KOPT-K1 (cell line): ENCODE results near the gene HTR1A.

Experiments
- H3K27ac ChIP-seq: fragments of 200-600 bp; sonication (generic); 2 replicates; pipeline ENCODE4 v1.5.1; 2016; ENCODE audit warnings: antibody characterized with exemption, mild to moderate bottlenecking, low read depth, low read length; ENCODE audit not compliant: poor library complexity, severe bottlenecking
- H3K36me3 ChIP-seq: fragments of 200-600 bp; sonication (generic); 2 replicates; pipeline ENCODE4 v1.5.1; 2017; ENCODE audit warnings: antibody characterized with exemption, mild to moderate bottlenecking, low read length, moderate library complexity; ENCODE audit not compliant: insufficient read depth
- H3K9me3 ChIP-seq: fragments of 200-600 bp; sonication (generic); 2 replicates; pipeline ENCODE4 v1.5.1; 2017; ENCODE audit warnings: antibody characterized with exemption, low read length, mild to moderate bottlenecking; ENCODE audit not compliant: insufficient read depth, poor library complexity, severe bottlenecking

HTR1A gene

DNA sequence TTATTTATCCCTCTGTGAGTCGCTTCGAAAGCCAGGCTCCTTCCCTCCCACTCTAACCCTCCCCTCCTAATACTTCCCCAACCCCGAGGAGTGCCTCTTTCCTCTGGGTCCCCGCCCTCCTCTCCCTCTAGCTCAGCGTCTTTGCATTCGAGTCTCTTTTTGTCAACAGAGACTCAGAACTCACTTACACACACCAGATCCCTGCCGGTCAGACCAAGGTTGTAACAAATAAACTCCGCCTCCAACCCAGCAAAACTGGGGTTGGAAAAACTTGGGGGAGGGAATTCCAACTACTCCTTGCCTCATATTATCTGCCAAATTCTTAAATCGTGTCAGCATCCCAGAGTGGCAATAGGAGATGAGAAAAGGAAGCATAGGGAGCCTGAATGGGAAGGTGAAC is at the start of gene HTR1A:
Gene HTR1A (minus strand): TSS at position 167 of the 400 bp plus-strand sequence. CDS start 726 bp downstream, outside the sequence.
- Histone ChIP-seq H3K9me3 (no peaks in the 10 kb centered on the region), H3K36me3 (no peaks in the 10 kb centered on the region), H3K27ac (no peak within 1 kb of the TSS)

- no peak overlapping the region for H3K27ac ChIP-seq
- H3K36me3 ChIP-seq: no peaks in the 10 kb centered on the region
- no peaks in the 10 kb centered on the region for H3K9me3 ChIP-seq
These were observed 41.7 kb upstream of the HTR1A start for GRCh38 chr5:64003966-64004365.

- Histone ChIP-seq H3K36me3 (no peaks in the 10 kb centered on the region), H3K27ac (no peak overlapping the region), H3K9me3 (no peaks in the 10 kb centered on the region)
These were observed 37.9 kb upstream of the HTR1A start for GRCh38 chr5:64000096-64000495.

- Histone ChIP-seq H3K36me3 (no peaks in the 10 kb centered on the region), H3K9me3 (no peaks in the 10 kb centered on the region), H3K27ac (no peak overlapping the region)
These were observed 24.8 kb upstream of the HTR1A start for GRCh38 chr5:63987053-63987452.

DNA sequence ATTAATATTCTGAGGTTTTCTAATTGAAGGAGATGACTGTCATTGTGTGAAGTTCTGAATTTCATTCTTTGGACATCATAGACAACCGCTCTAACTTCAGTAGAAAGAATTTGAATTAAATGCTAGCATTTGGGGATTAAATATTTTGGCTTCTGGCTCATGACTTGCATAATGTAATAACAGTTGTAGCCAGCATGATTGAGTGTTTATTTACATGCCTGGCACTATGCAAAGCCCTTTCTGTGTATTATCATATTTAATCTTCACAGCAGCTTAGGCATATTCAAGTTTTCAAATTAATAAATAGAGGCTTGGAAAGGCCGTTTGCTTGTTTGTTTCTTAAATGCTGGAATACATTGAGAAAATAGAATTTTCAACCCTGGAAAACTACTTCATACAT is 19.6 kb upstream of the HTR1A start:
- no peak overlapping the region for H3K27ac ChIP-seq
- no peaks in the 10 kb centered on the region for H3K36me3 ChIP-seq
- H3K9me3 ChIP-seq: no peaks in the 10 kb centered on the region

DNA sequence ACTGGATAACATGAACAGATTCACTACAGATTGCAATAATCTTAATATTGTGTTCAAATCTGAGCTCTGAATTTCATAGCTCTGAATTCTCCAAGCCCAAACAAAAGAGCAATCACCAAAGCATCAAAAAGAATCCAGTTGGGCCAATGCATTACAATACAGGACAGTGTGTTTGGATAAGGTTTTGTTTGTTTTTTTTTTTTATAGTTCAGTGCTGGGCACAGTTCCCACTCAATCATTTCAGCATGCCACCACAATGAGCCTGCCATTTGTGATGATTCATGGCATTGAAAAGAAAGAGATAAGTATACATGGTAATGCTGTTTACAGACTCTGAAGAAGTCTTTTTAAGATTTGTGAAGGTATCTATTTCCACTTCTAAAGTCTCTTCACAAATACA is 1.7 kb upstream of the HTR1A start:
- Histone ChIP-seq H3K9me3 (no peaks in the 10 kb centered on the region), H3K27ac (no peak overlapping the region), H3K36me3 (no peaks in the 10 kb centered on the region)

- Histone ChIP-seq H3K27ac (no peak overlapping the region), H3K9me3 (no peaks in the 10 kb centered on the region), H3K36me3 (no peaks in the 10 kb centered on the region)
These were observed 963 bp upstream of the HTR1A start for GRCh38 chr5:63963080-63963735.

- H3K36me3 ChIP-seq: no peaks in the 10 kb centered on the region
- H3K27ac ChIP-seq: no peak overlapping the region
- H3K9me3 ChIP-seq: no peaks in the 10 kb centered on the region
These were observed 565 bp downstream of the HTR1A start for GRCh38 chr5:63961598-63962161.

DNA sequence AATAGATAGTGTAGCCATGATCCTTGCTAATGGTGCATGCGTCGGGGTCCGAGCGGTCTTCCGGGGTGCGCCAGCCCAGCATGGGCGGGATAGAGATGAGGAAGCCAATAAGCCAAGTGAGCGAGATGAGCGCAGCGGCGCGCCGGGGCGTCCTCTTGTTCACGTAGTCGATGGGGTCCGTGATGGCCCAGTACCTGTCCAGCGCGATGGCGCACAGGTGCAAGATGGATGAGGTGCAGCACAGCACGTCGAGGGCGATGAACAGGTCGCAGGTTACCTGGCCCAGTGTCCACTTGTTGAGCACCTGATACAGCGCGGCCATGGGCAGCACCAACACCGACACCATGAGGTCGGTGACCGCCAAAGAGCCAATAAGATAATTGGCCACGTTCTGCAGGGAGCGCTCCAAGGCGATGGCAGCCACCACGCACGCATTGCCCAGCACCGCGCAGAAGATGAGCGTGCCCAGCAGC is 1.1 kb downstream of the HTR1A start:
- Histone ChIP-seq H3K9me3 (no peaks in the 10 kb centered on the region), H3K27ac (no peak overlapping the region), H3K36me3 (no peaks in the 10 kb centered on the region)

GRCh38 chr5:63960646-63961045 is 1.6 kb downstream of the HTR1A start:
- Histone ChIP-seq H3K36me3 (no peaks in the 10 kb centered on the region), H3K9me3 (no peaks in the 10 kb centered on the region), H3K27ac (no peak overlapping the region)

DNA sequence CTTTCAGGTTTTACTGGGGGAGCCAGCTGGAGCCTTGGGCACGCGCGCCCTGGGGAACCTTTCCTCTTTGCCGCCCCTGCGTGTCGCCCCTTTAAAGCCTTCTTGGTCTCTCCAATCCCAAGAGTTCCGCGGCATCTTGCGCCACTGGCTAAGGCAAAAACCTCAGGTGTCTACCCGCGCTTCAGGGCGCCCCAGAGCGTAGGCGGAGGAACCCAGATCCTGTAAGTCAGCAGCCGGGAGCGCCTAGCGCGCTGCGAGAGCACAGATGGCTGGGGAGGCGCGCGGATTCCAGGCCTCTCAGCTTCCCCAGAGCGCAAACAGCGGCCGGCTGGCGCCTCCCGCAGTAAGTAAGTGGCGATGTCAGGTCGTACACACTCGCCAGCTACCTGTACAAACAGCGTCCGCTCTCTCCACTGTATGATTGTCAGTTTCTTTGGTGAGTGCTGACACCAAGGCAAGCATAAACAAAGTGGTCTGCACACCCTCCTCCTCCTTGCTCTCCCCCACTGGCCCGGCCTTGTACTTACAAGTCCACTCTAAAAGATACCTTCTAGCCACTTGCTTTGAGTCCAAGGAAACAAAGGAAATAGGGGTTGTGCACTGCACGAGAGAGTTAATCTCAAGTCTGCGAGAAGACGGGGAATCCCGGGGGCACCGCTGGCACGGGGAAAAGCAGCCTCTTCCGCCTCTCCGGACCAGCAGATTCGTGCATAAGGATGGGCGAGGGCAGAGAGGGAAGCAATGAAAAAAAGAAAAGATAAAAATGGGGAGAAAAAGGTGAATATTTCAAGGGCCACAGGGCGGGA is 2.9 kb downstream of the HTR1A start:
- Histone ChIP-seq H3K36me3 (no peaks in the 10 kb centered on the region), H3K9me3 (no peaks in the 10 kb centered on the region), H3K27ac (no peak overlapping the region)

DNA sequence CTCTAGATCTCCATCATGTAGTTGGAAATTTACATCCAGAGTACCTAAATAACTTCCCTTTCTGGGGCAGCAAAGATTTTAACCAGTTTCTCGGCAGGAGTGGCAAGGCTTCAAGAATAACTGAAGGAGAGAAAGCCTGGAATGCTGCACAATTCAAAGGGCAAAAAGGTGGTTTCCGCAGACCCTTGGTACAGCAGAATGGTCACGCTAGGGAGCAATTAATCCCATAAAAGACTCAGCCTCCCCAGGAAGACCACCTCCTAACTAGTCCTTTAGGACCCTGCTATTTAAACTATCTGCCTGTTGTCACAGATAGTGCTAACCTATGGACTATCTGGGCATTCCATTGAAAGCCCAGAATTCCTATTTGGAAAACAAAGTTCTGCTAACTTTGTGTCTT is 3.6 kb downstream of the HTR1A start:
- Histone ChIP-seq H3K27ac (no peak overlapping the region), H3K9me3 (no peaks in the 10 kb centered on the region), H3K36me3 (no peaks in the 10 kb centered on the region)

GRCh38 chr5:63957617-63958016 is 4.6 kb downstream of the HTR1A start:
- Histone ChIP-seq H3K27ac (no peak overlapping the region), H3K9me3 (no peaks in the 10 kb centered on the region), H3K36me3 (no peaks in the 10 kb centered on the region)

DNA sequence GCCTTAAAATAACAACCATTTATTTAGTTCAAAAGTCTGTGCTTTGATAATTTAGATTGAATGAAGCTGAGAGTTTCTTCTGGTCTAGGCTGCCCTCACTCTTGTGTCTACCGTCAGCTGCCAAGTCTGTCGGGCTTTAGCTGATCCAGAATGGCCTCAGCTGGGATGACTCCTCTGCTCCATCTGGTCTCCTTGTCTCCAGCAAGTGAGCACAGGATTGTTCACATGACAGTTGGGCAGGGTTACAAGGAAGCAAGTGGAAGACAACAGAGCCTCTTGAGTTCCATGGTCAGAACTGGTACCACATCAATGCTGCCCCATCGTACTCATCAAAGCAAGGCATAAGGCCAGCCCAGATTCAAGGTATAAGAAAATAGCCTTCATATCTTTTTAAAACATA is 9.0 kb downstream of the HTR1A start:
- Histone ChIP-seq H3K36me3 (no peaks in the 10 kb centered on the region), H3K27ac (no peak overlapping the region), H3K9me3 (no peaks in the 10 kb centered on the region)

DNA sequence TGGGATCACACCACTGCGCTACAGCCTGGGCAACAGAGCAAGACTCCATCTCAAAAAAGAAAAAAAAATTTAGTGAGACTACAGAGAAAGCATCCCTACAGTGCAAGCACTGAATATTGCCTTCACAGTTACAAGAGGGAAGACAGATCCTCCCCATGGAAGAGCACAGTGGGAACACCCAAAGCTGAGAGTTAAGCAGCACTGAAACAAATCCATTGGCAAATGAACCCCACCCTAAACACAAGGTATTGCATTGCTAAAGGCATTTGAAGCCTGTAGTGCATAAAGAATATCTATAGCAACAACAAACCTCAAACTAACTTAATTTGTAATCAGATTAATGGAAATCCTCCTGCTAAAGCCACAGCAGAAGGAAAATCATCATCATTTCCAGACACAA is 27.1 kb downstream of the HTR1A start:
- H3K9me3 ChIP-seq: no peaks in the 10 kb centered on the region

More for the DNA sequence above, 27.1 kb downstream of the HTR1A start:
- no peak overlapping the region for H3K27ac ChIP-seq
- no peaks in the 10 kb centered on the region for H3K36me3 ChIP-seq
